Kidney epithelial cell (primary cell): ENCODE results near the gene CASP2. TPM values are rescaled to one million over a fixed set of nuclear protein-coding genes. Genes with fewer than 3 reads are reported as not detected.
"Not testable (repeated sequence)": the region's sequence is repeated elsewhere in the genome, so short reads cannot be mapped to it uniquely, and the experiment has no call there.

ENCODE experiments used
- DNase-seq: peaks from one replicate; pipeline ENCODE4 v3.0.0-alpha.2; 2010; ENCODE audit warnings: low read depth
- H3K27me3 ChIP-seq: 2 replicates; pipeline ENCODE4 v1.6.0; 2011; ENCODE audit warnings: low read length; ENCODE audit not compliant: control insufficient read depth, insufficient read depth
- H3K36me3 ChIP-seq: 2 replicates; pipeline ENCODE4 v1.5.1; 2011; ENCODE audit warnings: low read length; ENCODE audit not compliant: control insufficient read depth, insufficient read depth
- H3K4me3 ChIP-seq: 2 replicates; pipeline ENCODE4 v1.5.1; 2011; ENCODE audit warnings: low read depth, mild to moderate bottlenecking, control low read depth, low read length
- CTCF ChIP-seq: IDR thresholded peaks from 2 replicates; pipeline ENCODE4 v1.5.1; 2011; ENCODE audit warnings: mild to moderate bottlenecking, moderate library complexity, low read length, control low read depth, inconsistent platforms; ENCODE audit not compliant: insufficient read depth, poor library complexity, severe bottlenecking
- total RNA-seq: library from RNA; depleted of rRNA; stranded (reverse); fragments of >200 nt; gene quantifications from 2 replicates; pipeline ENCODE4 v1.2.3, GENCODE V29; 2015

The CASP2 gene
- total RNA-seq, 1 donor from 2014 or later, result 26.9 TPM

GRCh38 chr7:143285806-143286521 lies 2.2 kb upstream of the CASP2 start:
- DNase-seq, result no peak
- H3K27me3 ChIP-seq, result no peaks in the 10 kb centered on the region
- H3K4me3 ChIP-seq, result peak overlapping the region; percentile 2
- no peaks in the 10 kb centered on the region for H3K36me3 ChIP-seq
- TF ChIP-seq CTCF, result no peak

DNA sequence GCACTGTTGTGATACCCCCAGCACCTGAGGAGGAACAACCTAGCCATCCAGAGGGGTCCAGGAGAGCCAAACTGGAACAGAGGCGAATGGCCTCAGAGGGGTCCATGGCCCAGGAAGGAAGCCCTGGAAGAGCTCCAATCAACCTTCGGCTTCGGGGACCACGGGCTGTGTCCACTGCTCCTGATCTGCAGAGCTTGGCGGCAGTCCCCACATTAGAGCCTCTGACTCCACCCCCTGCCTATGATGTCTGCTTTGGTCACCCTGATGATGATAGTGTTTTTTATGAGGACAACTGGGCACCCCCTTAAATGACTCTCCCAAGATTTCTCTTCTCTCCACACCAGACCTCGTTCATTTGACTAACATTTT lies 1.6 kb upstream of the CASP2 start:
- DNase-seq, result no peak
- no peak for TF ChIP-seq CTCF
- Histone ChIP-seq H3K36me3 (no peaks in the 10 kb centered on the region), H3K27me3 (no peaks in the 10 kb centered on the region), H3K4me3 (no peak overlapping the region)

DNA sequence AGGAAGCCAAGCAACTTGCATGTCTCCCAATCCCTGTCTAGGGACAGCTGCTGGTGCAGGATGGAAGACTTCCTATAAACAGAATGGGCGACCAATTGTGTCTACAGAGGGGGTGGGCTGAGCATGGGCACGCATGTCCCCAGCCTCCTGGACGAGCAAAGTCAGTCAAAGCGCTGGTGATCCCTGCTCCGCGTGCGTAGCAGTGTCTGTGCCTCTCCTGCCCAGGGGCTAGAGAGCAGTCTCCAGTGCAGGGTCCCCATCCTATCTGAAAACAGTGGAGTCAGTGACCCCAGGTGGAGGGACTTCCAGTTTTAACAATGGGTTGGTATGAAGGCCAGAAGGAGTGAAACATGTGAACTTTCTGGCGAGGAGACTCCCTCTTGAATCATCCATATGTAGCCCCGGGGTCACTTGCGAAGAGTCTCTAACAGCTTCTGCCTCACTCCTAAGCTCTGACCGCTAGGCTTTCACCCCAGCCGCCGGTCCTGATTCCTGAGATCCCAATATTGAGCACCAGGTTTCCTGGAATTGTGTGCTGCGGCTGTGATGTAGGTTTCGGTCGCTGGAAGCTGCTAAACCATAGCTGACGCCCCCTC lies 714 bp upstream of the CASP2 start:
- Histone ChIP-seq H3K4me3 (no peak overlapping the region), H3K27me3 (no peaks in the 10 kb centered on the region), H3K36me3 (no peaks in the 10 kb centered on the region)
- no peak for TF ChIP-seq CTCF
- DNase-seq, result no peak

DNA sequence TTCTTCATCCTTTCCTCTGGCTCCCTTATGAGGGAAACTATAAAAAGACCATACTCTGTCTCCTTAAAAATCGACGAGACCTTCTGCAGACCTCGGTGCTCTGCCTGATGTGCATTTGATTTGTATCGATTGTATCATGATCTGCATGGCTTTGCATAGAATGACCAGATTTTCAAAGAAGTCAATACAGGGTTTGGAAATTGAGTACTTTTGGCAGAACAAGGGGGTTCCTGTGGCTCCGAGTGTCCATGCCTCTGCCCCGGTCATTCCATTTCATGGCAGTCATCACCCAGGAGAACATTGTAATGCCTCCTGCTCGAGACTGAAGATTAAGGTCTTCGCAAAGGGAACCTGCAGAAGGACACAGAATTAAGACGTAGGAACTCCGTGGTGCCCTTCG lies 685 bp downstream of the CASP2 start:
- Histone ChIP-seq H3K4me3 (peak overlapping the region; percentile 76), H3K27me3 (no peaks in the 10 kb centered on the region), H3K36me3 (peaks cover 1% of the 10 kb centered on the region)
- TF ChIP-seq CTCF, result no peak
- DNase-seq, result no peak

DNA sequence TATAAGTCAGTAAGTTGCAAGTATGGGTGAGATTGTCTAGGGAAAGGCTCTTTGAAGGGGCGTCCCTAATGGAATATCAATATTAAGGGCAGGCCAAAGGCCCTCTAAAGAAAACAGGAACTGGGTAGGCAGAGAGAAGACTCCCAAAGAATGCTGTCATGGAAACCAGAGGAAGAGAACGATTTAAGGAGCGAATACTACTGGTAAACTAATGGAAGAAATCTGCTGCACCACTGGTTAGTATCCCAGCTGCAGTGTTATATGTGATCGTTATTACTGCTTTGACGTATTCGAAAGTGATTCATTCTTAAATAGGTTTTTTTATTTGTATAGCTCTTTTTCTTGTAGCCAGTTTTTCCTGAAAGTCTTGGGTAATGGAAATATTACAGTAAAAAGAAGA lies 1.3 kb downstream of the CASP2 start:
- peaks cover 1% of the 10 kb centered on the region for H3K36me3 ChIP-seq

DNA sequence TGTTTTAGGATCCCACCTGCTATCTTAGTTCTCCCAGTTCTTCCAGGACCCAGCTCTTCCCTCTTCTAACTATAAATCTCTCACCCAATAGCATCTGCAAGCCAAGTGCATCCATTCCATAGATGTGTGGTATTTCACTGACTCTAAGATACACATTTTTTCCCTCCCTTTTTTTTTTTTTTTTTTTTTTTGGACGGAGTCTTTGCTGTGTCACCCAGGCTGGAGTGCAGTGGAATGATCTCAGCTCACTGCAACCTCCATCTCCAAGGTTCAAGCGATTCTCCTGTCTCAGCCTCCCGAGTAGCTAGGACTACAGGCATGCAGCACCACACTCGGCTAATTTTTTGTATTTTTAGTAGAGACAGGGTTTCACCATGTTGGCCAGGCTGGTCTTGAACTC lies 1.7 kb downstream of the CASP2 start:
- H3K27me3 ChIP-seq, H3K36me3 ChIP-seq, DNase-seq, H3K4me3 ChIP-seq: not testable (repeated sequence)

More for the DNA sequence above, 1.3 kb downstream of the CASP2 start:
- DNase-seq, result no peak
- peak overlapping the region; percentile 76 for H3K4me3 ChIP-seq
- no peak for TF ChIP-seq CTCF
- H3K27me3 ChIP-seq, result no peaks in the 10 kb centered on the region
